IMR-90 (cell line): ENCODE results near the gene MAT2A. TPM values are rescaled to one million over a fixed set of nuclear protein-coding genes. Genes with fewer than 3 reads are reported as not detected.

Experiments used
- ATAC-seq: fragments of 200-7000 bp; cut with Tn5 transposase; 2 replicates; pipeline ENCODE4 v1.9.1; 2020; ENCODE audit warnings: low read depth, mild to moderate bottlenecking, moderate library complexity
- BruUV-seq: library from RNA; stranded (reverse); fragments of 400-500 nt; replicated peaks from 2 replicates; lab custom pipeline; 2021; lab: Mats Ljungman, UMichigan
- CTCF ChIA-PET: fragments of 300-600 bp; formaldehyde crosslinking; extraction: SDS; loops from one replicate; lab custom pipeline; 2021; ENCODE audit warnings: antibody characterized with exemption; lab: Yijun Ruan, JAX
- POLR2A ChIA-PET: fragments of 300-600 bp; sonication (Branson Sonifier 250); formaldehyde crosslinking; loops from one replicate; lab custom pipeline; 2022; ENCODE audit warnings: antibody characterized with exemption; ENCODE audit not compliant: unreplicated experiment; lab: Charles Lee
- DNase-seq: peaks from one replicate; pipeline ENCODE4 v3.0.0; 2013
- H2AFZ ChIP-seq: replicated peaks from 2 replicates; pipeline ENCODE3; 2013; ENCODE audit warnings: low read length, mild to moderate bottlenecking; ENCODE audit not compliant: poor library complexity
- H2AK5ac ChIP-seq: 2 replicates; pipeline ENCODE4 v1.6.1; 2013; ENCODE audit warnings: low read depth, low read length, inconsistent platforms
- H2AK9ac ChIP-seq: replicated peaks from 2 replicates; pipeline ENCODE3; 2013; ENCODE audit warnings: mild to moderate bottlenecking, low read depth, low read length, moderate library complexity; ENCODE audit not compliant: poor library complexity
- H2BK120ac ChIP-seq: 2 replicates; pipeline ENCODE4 v1.6.1; 2013; ENCODE audit warnings: low read depth, low read length, inconsistent platforms
- H2BK15ac ChIP-seq: 3 replicates; pipeline ENCODE4 v1.6.1; 2013; ENCODE audit warnings: low read depth, low read length, inconsistent platforms
- H2BK20ac ChIP-seq: 2 replicates; pipeline ENCODE4 v1.6.1; 2013; ENCODE audit warnings: low read depth, mild to moderate bottlenecking, inconsistent platforms, low read length, moderate library complexity
- H2BK5ac ChIP-seq: 2 replicates; pipeline ENCODE4 v1.6.1; 2013; ENCODE audit warnings: mild to moderate bottlenecking, low read depth, low read length, inconsistent platforms; ENCODE audit not compliant: poor library complexity, severe bottlenecking
- H3K14ac ChIP-seq: replicated peaks from 2 replicates; pipeline ENCODE4 v1.6.1; 2013; ENCODE audit warnings: low read depth, low read length, inconsistent platforms
- H3K18ac ChIP-seq: 2 replicates; pipeline ENCODE4 v1.6.1; 2013; ENCODE audit warnings: low read depth, low read length, control low read depth
- H3K23ac ChIP-seq: 2 replicates; pipeline ENCODE4 v1.6.1; 2013; ENCODE audit warnings: low read depth, low read length, inconsistent platforms
- H3K27ac ChIP-seq: 2 replicates; pipeline ENCODE4 v1.5.1; 2013; ENCODE audit warnings: mild to moderate bottlenecking, control low read depth, low read length; ENCODE audit not compliant: insufficient read depth
- H3K27me3 ChIP-seq: 2 replicates; pipeline ENCODE4 v1.6.1; 2013; ENCODE audit warnings: low read length; ENCODE audit not compliant: control insufficient read depth, insufficient read depth
- H3K36me3 ChIP-seq: 2 replicates; pipeline ENCODE4 v1.6.1; 2013; ENCODE audit warnings: low read length, mixed read lengths; ENCODE audit not compliant: control insufficient read depth, insufficient read depth
- H3K4ac ChIP-seq: 2 replicates; pipeline ENCODE4 v1.6.1; 2013; ENCODE audit warnings: low read depth, low read length, inconsistent platforms
- H3K4me1 ChIP-seq: 2 replicates; pipeline ENCODE4 v1.6.1; 2013; ENCODE audit warnings: low read length, mixed read lengths; ENCODE audit not compliant: control insufficient read depth, insufficient read depth
- H3K4me2 ChIP-seq: 2 replicates; pipeline ENCODE4 v1.6.1; 2013; ENCODE audit warnings: low read depth, mild to moderate bottlenecking, control low read depth, low read length, moderate library complexity
- H3K4me3 ChIP-seq: 2 replicates; pipeline ENCODE4 v1.5.1; 2013; ENCODE audit warnings: low read depth, mild to moderate bottlenecking, control low read depth, low read length, moderate library complexity; ENCODE audit not compliant: insufficient read depth
- H3K56ac ChIP-seq: 2 replicates; pipeline ENCODE4 v1.6.1; 2013; ENCODE audit warnings: low read length, inconsistent platforms; ENCODE audit not compliant: insufficient read depth; ENCODE audit errors: extremely low read depth
- H3K79me1 ChIP-seq, 2 experiments: 2 replicates each; pipeline ENCODE4 v1.6.1; 2013; ENCODE audit warnings: low read length in 2 of 2, inconsistent platforms in 1 of 2, low read depth in 1 of 2
- H3K9ac ChIP-seq: 2 replicates; pipeline ENCODE4 v1.6.1; 2013; ENCODE audit warnings: low read depth, low read length, control low read depth
- H3K9me1 ChIP-seq: 2 replicates; pipeline ENCODE4 v1.6.1; 2013; ENCODE audit warnings: low read length, inconsistent platforms; ENCODE audit not compliant: insufficient read depth
- H3K9me3 ChIP-seq: 2 replicates; pipeline ENCODE4 v1.6.1; 2013; ENCODE audit warnings: low read length; ENCODE audit not compliant: control insufficient read depth, insufficient read depth
- H4K20me1 ChIP-seq: 2 replicates; pipeline ENCODE4 v1.6.1; 2013; ENCODE audit warnings: low read length, inconsistent platforms; ENCODE audit not compliant: insufficient read depth
- H4K5ac ChIP-seq: 2 replicates; pipeline ENCODE4 v1.6.1; 2013; ENCODE audit warnings: mild to moderate bottlenecking, low read depth, low read length, control low read depth
- H4K8ac ChIP-seq, 2 experiments: 2 replicates each; pipeline ENCODE4 v1.6.1; 2013; ENCODE audit warnings: low read depth in 2 of 2, low read length in 2 of 2, control low read depth in 1 of 2, inconsistent platforms in 1 of 2
- H4K91ac ChIP-seq: 2 replicates; pipeline ENCODE4 v1.6.1; 2013; ENCODE audit warnings: low read depth, low read length, inconsistent platforms; ENCODE audit not compliant: insufficient read depth
- BHLHE40 ChIP-seq: fragments of 150-350 bp; IDR thresholded peaks from 2 replicates; pipeline ENCODE4 v1.6.1; 2016; ENCODE audit warnings: mild to moderate bottlenecking, low read depth, low read length
- FOS ChIP-seq: fragments of 150-350 bp; IDR thresholded peaks from 2 replicates; pipeline ENCODE4 v1.6.1; 2016; ENCODE audit warnings: low read depth, low read length
- MAFK ChIP-seq: IDR thresholded peaks from 2 replicates; pipeline ENCODE4 v1.6.1; 2012; ENCODE audit warnings: low read depth, low read length, improper control_type of control experiment
- SMC3 ChIP-seq: fragments of 150-350 bp; IDR thresholded peaks from 2 replicates; pipeline ENCODE4 v1.6.1; 2016; ENCODE audit warnings: low read depth, mild to moderate bottlenecking, antibody characterized with exemption, low read length, moderate library complexity
- WGBS, 2 experiments: methylation state at CpG; one replicate each; pipeline versions ENCODE4 v1.1.5 to v1.1.7; 2013; ENCODE audit warnings: missing lambda C conversion rate in 2 of 2; ENCODE audit not compliant: insufficient read length in 1 of 2; ENCODE audit errors: extremely low coverage in 2 of 2; 5-methylcytosine and 5-hydroxymethylcytosine counted together
- dilution Hi-C: fragments of 300-500 bp; cut with HindIII; formaldehyde crosslinking; loops from one replicate; pipeline ENCODE4 v1.14.3; 2018; ENCODE audit warnings: low sequenced_read_pairs; ENCODE audit not compliant: unreplicated experiment
- in situ Hi-C: fragments of 300-500 bp; cut with MboI; formaldehyde crosslinking; loops from 3 replicates; pipeline ENCODE4 v1.14.3; 2019; ENCODE audit warnings: low sequenced_read_pairs, inconsistent platforms, mixed read lengths
- intact Hi-C: fragments of 100-400 bp; cut with micrococcal nuclease; formaldehyde crosslinking; loops from 2 replicates; pipeline ENCODE4 v1.10.0; 2022
- polyA plus RNA-seq, 3 experiments: library from polyadenylated mRNA; depleted of rRNA; stranded (reverse); fragments of >200 nt; gene quantifications; 2 replicates each; pipeline ENCODE4 v1.2.3, GENCODE V29; 2012; ENCODE audit warnings: low replicate concordance in 1 of 3
- total RNA-seq: library from RNA; depleted of rRNA; stranded (reverse); fragments of >200 nt; gene quantifications from 2 replicates; pipeline ENCODE4 v1.2.3, GENCODE V29; 2012

The MAT2A gene
- total and polyA plus RNA-seq, 2 of the 4 experiments (the other 2 are of a cell fraction) = 94.1 to 223 TPM

GRCh38 chr2:85511008-85511811, 27.8 kb upstream of the MAT2A start (continued):
- TF ChIP-seq MAFK (no peak), SMC3 (no peak)

DNA sequence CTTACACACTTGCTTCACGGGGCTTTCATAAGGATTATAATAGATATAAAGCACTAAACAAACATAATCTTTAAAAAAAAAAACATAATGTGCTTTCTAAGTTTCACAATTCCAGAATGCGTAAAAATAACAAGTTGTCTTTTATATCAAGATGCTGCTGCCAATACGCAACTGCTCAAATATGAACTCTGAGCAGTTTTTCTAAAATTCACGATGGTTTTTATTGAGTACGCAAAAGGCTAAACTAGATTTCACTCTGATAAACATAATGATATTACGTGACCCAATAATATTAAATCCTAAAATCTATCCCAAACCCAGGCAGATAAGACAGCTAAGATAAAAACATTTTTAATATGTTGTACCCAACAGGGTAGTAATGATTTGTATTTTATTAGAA, 24.6 kb upstream of the MAT2A start:
- ChIA-PET POLR2A (no interaction called here), CTCF (interaction anchor here (1.4 kb wide), 1 partner anchor 25 kb away, joined by 4 read pairs; the partner anchor contains the start of gene MAT2A)
- ATAC-seq (no peak), DNase-seq (no peak)
- no peak overlapping the region for H2BK120ac ChIP-seq
- no peak for TF ChIP-seq FOS
- TF ChIP-seq BHLHE40 = no peak
- no peak overlapping the region for H3K4me3 ChIP-seq
- H3K4ac ChIP-seq = no peak overlapping the region
- in situ Hi-C loops = no loop called here
- no peak overlapping the region for H3K56ac ChIP-seq
- no peak overlapping the region for H2AK9ac ChIP-seq
- H3K14ac ChIP-seq = no peak overlapping the region
- H4K5ac ChIP-seq = no peak overlapping the region
- no peaks in the 10 kb centered on the region for H3K79me1 ChIP-seq
- dilution Hi-C loops = no loop called here
- no peak overlapping the region for H3K18ac ChIP-seq
- no peak overlapping the region for H2BK20ac ChIP-seq
- no peak overlapping the region for H3K23ac ChIP-seq
- H3K4me1 ChIP-seq = peaks cover 8% of the 10 kb centered on the region
- H2BK5ac ChIP-seq = no peak overlapping the region
- peaks cover 9% of the 10 kb centered on the region; the same call in 1 of the 2 replicates for H3K9me1 ChIP-seq
- no peak overlapping the region for H3K4me2 ChIP-seq
- no peak overlapping the region for H4K8ac ChIP-seq
- no peak overlapping the region for H2AK5ac ChIP-seq
- H2AFZ ChIP-seq = no peak overlapping the region
- no peaks in the 10 kb centered on the region for H3K36me3 ChIP-seq
- no peaks in the 10 kb centered on the region for H3K27me3 ChIP-seq
- no peak overlapping the region for H3K27ac ChIP-seq
- no peak overlapping the region for H4K91ac ChIP-seq
- H2BK15ac ChIP-seq = no peak overlapping the region
- H4K20me1 ChIP-seq = no peaks in the 10 kb centered on the region
- WGBS, 2 experiments = 75% methylated on average over 2 of the region's 6 CpGs; no CpG with 5 or more reads in 1 of the 2 experiments
- BruUV-seq = no TSS peak
- H3K9me3 ChIP-seq = no peaks in the 10 kb centered on the region
- no peak overlapping the region for H3K9ac ChIP-seq
- intact Hi-C loops = no loop called here
